K562 (cell line): ENCODE results near the gene PDCD6IP. TPM values are rescaled to one million over a fixed set of nuclear protein-coding genes. Genes with fewer than 3 reads are reported as not detected.
A peak's percentile ranks its signal among the peaks of the same experiment; 100 is the strongest.

Source experiments
- CBX2 ChIP-seq: fragments of 200-600 bp; sonication (generic); IDR thresholded peaks from one replicate; pipeline ENCODE4 v1.6.1; 2012; ENCODE audit warnings: mild to moderate bottlenecking, low read length, inconsistent platforms; ENCODE audit not compliant: insufficient read depth, poor library complexity, severe bottlenecking
- CHD4 ChIP-seq: fragments of 200-600 bp; sonication (generic); IDR thresholded peaks from 3 replicates; pipeline ENCODE4 v1.6.1; 2012; ENCODE audit warnings: low read depth, mild to moderate bottlenecking, mixed read lengths, low read length, inconsistent platforms; ENCODE audit not compliant: insufficient read depth, insufficient replicate concordance, poor library complexity, severe bottlenecking
- DACH1 ChIP-seq: fragments of 450-650 bp; IDR thresholded peaks from 2 replicates; pipeline ENCODE4 v1.6.1; 2018; ENCODE audit not compliant: partially characterized antibody
- DDX20 ChIP-seq: fragments of 450-650 bp; IDR thresholded peaks from 2 replicates; pipeline ENCODE4 v1.6.1; 2016; ENCODE audit warnings: missing genetic modification characterization, low read depth, mild to moderate bottlenecking, missing compliant biosample characterization, moderate library complexity
- HDAC6 ChIP-seq: IDR thresholded peaks from 2 replicates; pipeline ENCODE4 v1.6.1; 2012; ENCODE audit warnings: low read depth, mild to moderate bottlenecking, control low read depth, inconsistent platforms, low read length, moderate library complexity
- HDGF ChIP-seq: fragments of 450-650 bp; IDR thresholded peaks from 2 replicates; pipeline ENCODE4 v1.6.1; 2016
- HIVEP1 ChIP-seq: fragments of 250-450 bp; sonication (Bioruptor Pico); IDR thresholded peaks from 2 replicates; pipeline ENCODE4 v1.4.0; 2020; ENCODE audit warnings: mild to moderate bottlenecking
- HNRNPK ChIP-seq: fragments of 200-400 bp; formaldehyde crosslinking; IDR thresholded peaks from one replicate; pipeline ENCODE4 v1.6.1; 2018; ENCODE audit warnings: mild to moderate bottlenecking, low read depth, low read length; ENCODE audit not compliant: poor library complexity, severe bottlenecking
- KLF16 ChIP-seq: IDR thresholded peaks from 2 replicates; pipeline ENCODE4 v1.6.1; 2016; ENCODE audit warnings: antibody characterized with exemption
- MAFK ChIP-seq: IDR thresholded peaks from 2 replicates; pipeline ENCODE4 v1.6.1; 2011; ENCODE audit warnings: low read length, improper control_type of control experiment
- NELFE ChIP-seq: IDR thresholded peaks from 2 replicates; pipeline ENCODE4 v1.6.1; 2011; ENCODE audit warnings: mild to moderate bottlenecking; ENCODE audit not compliant: insufficient read depth, insufficient read length
- NR4A1 ChIP-seq, 2 experiments: fragments of 250-450 bp in 1 of 2; fragments of 450-650 bp in 1 of 2; sonication (Bioruptor Pico) in 1 of 2; IDR thresholded peaks; 2 replicates each; pipeline versions ENCODE4 v1.4.0 to v1.6.1; 2016 to 2020; ENCODE audit warnings: mild to moderate bottlenecking in 2 of 2, missing compliant biosample characterization in 1 of 2, missing genetic modification characterization in 1 of 2, moderate library complexity in 1 of 2
- PHF8 ChIP-seq: fragments of 200-600 bp; sonication (generic); IDR thresholded peaks from 2 replicates; pipeline ENCODE4 v1.6.1; 2012; ENCODE audit warnings: mixed run types, mild to moderate bottlenecking, inconsistent platforms, low read length, moderate library complexity, borderline replicate concordance
- PML ChIP-seq: IDR thresholded peaks from 2 replicates; pipeline ENCODE4 v1.6.1; 2012; ENCODE audit warnings: low read length, inconsistent platforms
- RAD21 ChIP-seq, 2 experiments: fragments of 250-450 bp in 1 of 2; fragments of 450-650 bp in 1 of 2; sonication (Bioruptor Pico) in 1 of 2; formaldehyde crosslinking in 1 of 2; IDR thresholded peaks in 1 of 2; conservative IDR thresholded peaks in 1 of 2; 2 replicates each; pipeline versions ENCODE4 v1.4.0 to v1.8.0; 2020 to 2022; ENCODE audit warnings: mild to moderate bottlenecking in 2 of 2, moderate library complexity in 1 of 2
- SETDB1 ChIP-seq: IDR thresholded peaks from one replicate; pipeline ENCODE4 v1.6.1; 2012; ENCODE audit warnings: low read length, control low read depth, inconsistent platforms
- TCF3 ChIP-seq: sonication (generic); formaldehyde crosslinking; IDR thresholded peaks from 2 replicates; pipeline ENCODE4 v1.4.0; 2020; ENCODE audit warnings: mild to moderate bottlenecking, missing genetic modification reagents
- U2AF2 ChIP-seq: fragments of 200-400 bp; formaldehyde crosslinking; optimal IDR thresholded peaks from 2 replicates; pipeline ENCODE3; 2017; ENCODE audit warnings: low read depth, mild to moderate bottlenecking, low read length
- YBX1 ChIP-seq: fragments of 450-650 bp; IDR thresholded peaks from 2 replicates; pipeline ENCODE4 v1.7.1; 2016; ENCODE audit warnings: mild to moderate bottlenecking
- ZFP30 ChIP-seq: fragments of 250-450 bp; sonication (Bioruptor Pico); IDR thresholded peaks from 2 replicates; pipeline ENCODE4 v1.8.0; 2022; ENCODE audit warnings: moderate library complexity, mild to moderate bottlenecking, inconsistent platforms, borderline replicate concordance
- ZNF584 ChIP-seq: fragments of 200-800 bp; sonication (Bioruptor generic); IDR thresholded peaks from 2 replicates; pipeline ENCODE4 v1.6.1; 2016; ENCODE audit warnings: low read depth, mild to moderate bottlenecking, missing genetic modification characterization, missing compliant biosample characterization
- polyA plus RNA-seq, 8 experiments: library from polyadenylated mRNA; depleted of rRNA in 4 of 8; stranded (reverse) in 5 of 8; unstranded in 3 of 8; fragments of >200 nt; fragmentation: Nextera tagmentation in 2 of 8; fragmentation: Illumina TruSeq in 1 of 8; extraction: Ambion mirVana in 2 of 8; extraction: Trizol in 1 of 8; gene quantifications; 2 replicates each; pipeline versions ENCODE4 v1.2.1 to v1.2.3, GENCODE V29; 2011 to 2014; ENCODE audit warnings: inconsistent platforms in 1 of 8, missing spikeins in 1 of 8
- total RNA-seq, 7 experiments: library from RNA; depleted of rRNA in 6 of 7; stranded (reverse); fragments of >200 nt in 6 of 7; fragmentation: Illumina TruSeq in 2 of 7; extraction: Trizol in 2 of 7; gene quantifications; 2 replicates each; pipeline versions ENCODE4 v1.2.1 to v1.2.3, GENCODE V29; 2011 to 2021; ENCODE audit warnings: low replicate concordance in 1 of 7
- TF ChIP-seq, protein P1 (sequence below): fragments of 250-450 bp; sonication (Bioruptor Pico); IDR thresholded peaks from 2 replicates; pipeline ENCODE4 v1.8.0; 2021; ENCODE audit warnings: mild to moderate bottlenecking, moderate library complexity
- TF ChIP-seq, protein P2 (sequence below): sonication (generic); formaldehyde crosslinking; IDR thresholded peaks from 2 replicates; pipeline ENCODE4 v1.8.0; 2022; ENCODE audit warnings: mild to moderate bottlenecking, missing genetic modification reagents

The PDCD6IP gene
- total and polyA plus RNA-seq, 9 of the 15 experiments (the other 6 are each of a cell fraction or from before 2014, with no cell fraction given), result 40.2 to 302 (median 122) TPM

DNA sequence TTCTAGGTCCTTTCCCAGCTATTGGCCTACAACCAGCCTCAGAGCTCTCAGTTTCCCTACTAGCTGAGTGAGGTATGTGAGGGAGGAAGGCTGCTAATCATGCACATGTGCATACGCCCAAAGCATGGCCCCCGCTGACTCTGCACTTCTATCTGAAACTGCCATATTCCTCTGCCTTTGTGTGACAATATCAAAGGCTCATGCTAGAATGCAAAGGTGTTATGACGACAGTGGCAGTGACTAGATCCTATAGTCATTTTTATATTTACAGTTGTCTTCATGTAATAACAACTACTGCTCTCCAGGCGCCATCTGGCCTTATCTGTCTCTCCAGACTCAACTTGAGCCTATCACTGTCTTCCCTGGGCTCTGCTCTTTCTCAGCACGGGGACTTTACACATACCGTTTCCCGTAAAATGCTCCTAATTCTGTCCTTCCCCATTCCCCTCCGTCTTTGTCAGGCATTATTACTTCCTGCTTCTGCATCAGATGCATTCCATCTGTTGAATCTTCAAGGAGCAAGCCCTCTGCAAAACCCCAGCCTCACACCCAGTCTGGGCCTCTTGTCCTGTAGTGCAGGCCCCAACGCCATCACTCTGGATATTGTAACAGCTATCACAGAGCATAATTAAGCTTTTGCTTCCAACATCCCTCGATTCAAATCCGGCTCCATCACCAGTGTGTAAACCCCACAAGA lies 102.5 kb downstream of the PDCD6IP start (continued):
- TF ChIP-seq, protein P1, sequence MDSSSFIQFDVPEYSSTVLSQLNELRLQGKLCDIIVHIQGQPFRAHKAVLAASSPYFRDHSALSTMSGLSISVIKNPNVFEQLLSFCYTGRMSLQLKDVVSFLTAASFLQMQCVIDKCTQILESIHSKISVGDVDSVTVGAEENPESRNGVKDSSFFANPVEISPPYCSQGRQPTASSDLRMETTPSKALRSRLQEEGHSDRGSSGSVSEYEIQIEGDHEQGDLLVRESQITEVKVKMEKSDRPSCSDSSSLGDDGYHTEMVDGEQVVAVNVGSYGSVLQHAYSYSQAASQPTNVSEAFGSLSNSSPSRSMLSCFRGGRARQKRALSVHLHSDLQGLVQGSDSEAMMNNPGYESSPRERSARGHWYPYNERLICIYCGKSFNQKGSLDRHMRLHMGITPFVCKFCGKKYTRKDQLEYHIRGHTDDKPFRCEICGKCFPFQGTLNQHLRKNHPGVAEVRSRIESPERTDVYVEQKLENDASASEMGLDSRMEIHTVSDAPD (CRISPR knock-in tag), result 0 out of 2 replicates have a peak, but pooled peaks have one; percentile 6
- TF ChIP-seq NELFE, result no peak
- TF ChIP-seq ZNF584 (CRISPR knock-in tag), result peak; percentile 88
- peak; percentile 98 for TF ChIP-seq PML
- TF ChIP-seq U2AF2, result no peak
- TF ChIP-seq NR4A1 (CRISPR knock-in tag; IDR thresholded peaks at IDR 0.05), result no peak
- TF ChIP-seq NR4A1 (tag; IDR thresholded peaks at IDR 0.05), result peak; percentile 95
- no peak for TF ChIP-seq CBX2
- no peak for TF ChIP-seq ZFP30 (CRISPR knock-in tag)
- TF ChIP-seq KLF16, result peak; percentile 98
- peak; percentile 19; the same call in 1 of the 2 replicates for TF ChIP-seq PHF8
- TF ChIP-seq DACH1, result no peak
- TF ChIP-seq MAFK, result peak; percentile 90
- peak; percentile 27; the same call in 1 of the 2 replicates for TF ChIP-seq HIVEP1
- TF ChIP-seq HNRNPK, result no peak
- TF ChIP-seq, protein P2, sequence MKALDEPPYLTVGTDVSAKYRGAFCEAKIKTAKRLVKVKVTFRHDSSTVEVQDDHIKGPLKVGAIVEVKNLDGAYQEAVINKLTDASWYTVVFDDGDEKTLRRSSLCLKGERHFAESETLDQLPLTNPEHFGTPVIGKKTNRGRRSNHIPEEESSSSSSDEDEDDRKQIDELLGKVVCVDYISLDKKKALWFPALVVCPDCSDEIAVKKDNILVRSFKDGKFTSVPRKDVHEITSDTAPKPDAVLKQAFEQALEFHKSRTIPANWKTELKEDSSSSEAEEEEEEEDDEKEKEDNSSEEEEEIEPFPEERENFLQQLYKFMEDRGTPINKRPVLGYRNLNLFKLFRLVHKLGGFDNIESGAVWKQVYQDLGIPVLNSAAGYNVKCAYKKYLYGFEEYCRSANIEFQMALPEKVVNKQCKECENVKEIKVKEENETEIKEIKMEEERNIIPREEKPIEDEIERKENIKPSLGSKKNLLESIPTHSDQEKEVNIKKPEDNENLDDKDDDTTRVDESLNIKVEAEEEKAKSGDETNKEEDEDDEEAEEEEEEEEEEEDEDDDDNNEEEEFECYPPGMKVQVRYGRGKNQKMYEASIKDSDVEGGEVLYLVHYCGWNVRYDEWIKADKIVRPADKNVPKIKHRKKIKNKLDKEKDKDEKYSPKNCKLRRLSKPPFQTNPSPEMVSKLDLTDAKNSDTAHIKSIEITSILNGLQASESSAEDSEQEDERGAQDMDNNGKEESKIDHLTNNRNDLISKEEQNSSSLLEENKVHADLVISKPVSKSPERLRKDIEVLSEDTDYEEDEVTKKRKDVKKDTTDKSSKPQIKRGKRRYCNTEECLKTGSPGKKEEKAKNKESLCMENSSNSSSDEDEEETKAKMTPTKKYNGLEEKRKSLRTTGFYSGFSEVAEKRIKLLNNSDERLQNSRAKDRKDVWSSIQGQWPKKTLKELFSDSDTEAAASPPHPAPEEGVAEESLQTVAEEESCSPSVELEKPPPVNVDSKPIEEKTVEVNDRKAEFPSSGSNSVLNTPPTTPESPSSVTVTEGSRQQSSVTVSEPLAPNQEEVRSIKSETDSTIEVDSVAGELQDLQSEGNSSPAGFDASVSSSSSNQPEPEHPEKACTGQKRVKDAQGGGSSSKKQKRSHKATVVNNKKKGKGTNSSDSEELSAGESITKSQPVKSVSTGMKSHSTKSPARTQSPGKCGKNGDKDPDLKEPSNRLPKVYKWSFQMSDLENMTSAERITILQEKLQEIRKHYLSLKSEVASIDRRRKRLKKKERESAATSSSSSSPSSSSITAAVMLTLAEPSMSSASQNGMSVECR (CRISPR knock-in tag), result no peak
- TF ChIP-seq SETDB1, result no peak
- peak; percentile 18 to 35; a peak in 2 of 4 replicates for TF ChIP-seq RAD21 (CRISPR knock-in tag; conservative IDR thresholded peaks at IDR 0.05 in 1 of 2, IDR thresholded peaks at IDR 0.05 in 1 of 2)
- no peak for TF ChIP-seq HDAC6
- TF ChIP-seq HDGF, result no peak; the same call in 1 of the 2 replicates
- peak; percentile 99 for TF ChIP-seq TCF3 (CRISPR knock-in tag)
- no peak for TF ChIP-seq CHD4
- no peak for TF ChIP-seq YBX1
- TF ChIP-seq DDX20 (tag), result peak; percentile 28; the same call in 1 of the 2 replicates
